AG04449 (cell line): Measurements from ENCODE around the gene KLHL21.

ENCODE experiments used
- CTCF ChIA-PET: fragments of 350-600 bp; formaldehyde crosslinking; extraction: SDS; loops from one replicate; lab custom pipeline; 2021; ENCODE audit warnings: antibody characterized with exemption; lab: Yijun Ruan, JAX
- POLR2A ChIA-PET: fragments of 400-600, 350-600 bp; formaldehyde crosslinking; extraction: SDS; loops from one replicate; lab custom pipeline; 2020; ENCODE audit warnings: antibody characterized with exemption, inconsistent platforms; lab: Yijun Ruan, JAX
- DNase-seq: peaks from one replicate; pipeline ENCODE4 v3.0.0-alpha.2; 2010; ENCODE audit warnings: low read depth, low spot score
- H3K4me3 ChIP-seq: 2 replicates; pipeline ENCODE4 v1.5.1; 2011; ENCODE audit warnings: low read depth, mild to moderate bottlenecking, control low read depth, low read length
- CTCF ChIP-seq: IDR thresholded peaks from one replicate; pipeline ENCODE4 v1.5.1; 2011; ENCODE audit warnings: mild to moderate bottlenecking, moderate library complexity, low read length, control low read depth, inconsistent platforms; ENCODE audit not compliant: insufficient read depth; ENCODE audit errors: missing control alignments

KLHL21 gene

GRCh38 chr1:6588128-6588892 lies 14.4 kb downstream of the KLHL21 start:
- H3K4me3 ChIP-seq = no peak overlapping the region
- TF ChIP-seq CTCF = no peak
- CTCF ChIA-PET = interaction anchor here (0.9 to 1.4 kb wide), 3 partner anchors 12 to 58 kb away, joined by 3 to 5 read pairs (median 3); partner anchors contain the start of gene NOL9
- POLR2A ChIA-PET = no interaction called here
- no peak for DNase-seq

DNA sequence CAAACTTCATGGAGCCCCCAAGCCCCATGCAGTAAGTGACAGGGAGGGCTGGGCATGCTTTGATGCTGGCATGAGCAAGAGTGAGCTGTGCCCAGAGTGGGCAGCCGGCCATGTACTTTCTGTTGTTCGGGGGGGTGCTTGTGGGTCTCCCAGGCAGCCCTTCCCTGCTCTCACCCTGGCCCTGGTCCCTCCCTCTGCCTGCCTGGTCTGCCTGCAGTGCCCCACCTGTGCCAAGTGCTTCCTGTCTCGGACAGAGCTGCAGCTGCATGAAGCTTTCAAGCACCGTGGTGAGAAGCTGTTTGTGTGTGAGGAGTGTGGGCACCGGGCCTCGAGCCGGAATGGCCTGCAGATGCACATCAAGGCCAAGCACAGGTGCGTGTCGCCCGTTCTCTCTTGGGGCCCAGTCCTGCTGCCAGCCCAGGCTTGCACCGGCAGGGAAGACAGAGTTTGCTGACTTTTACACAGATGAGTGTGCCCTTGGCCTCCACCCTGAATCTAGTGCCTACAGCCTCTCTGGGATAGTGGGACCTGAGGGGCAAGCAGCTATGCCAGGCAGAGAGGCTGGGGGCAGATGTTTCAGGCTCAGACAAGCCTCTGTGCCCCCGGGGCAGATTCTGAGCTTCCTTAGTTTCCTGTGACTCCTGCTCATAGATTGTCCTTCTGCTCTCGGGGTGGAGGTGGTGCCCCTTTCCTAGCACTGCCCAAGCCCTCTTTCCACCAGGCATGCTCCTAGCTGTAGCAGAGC lies 15.2 kb downstream of the KLHL21 start:
- CTCF ChIA-PET = interaction anchor here (0.7 kb wide), 1 partner anchor 101 kb away, joined by 4 read pairs; no protein-coding TSS in a partner anchor
- POLR2A ChIA-PET = no interaction called here
- no peak for TF ChIP-seq CTCF

DNA sequence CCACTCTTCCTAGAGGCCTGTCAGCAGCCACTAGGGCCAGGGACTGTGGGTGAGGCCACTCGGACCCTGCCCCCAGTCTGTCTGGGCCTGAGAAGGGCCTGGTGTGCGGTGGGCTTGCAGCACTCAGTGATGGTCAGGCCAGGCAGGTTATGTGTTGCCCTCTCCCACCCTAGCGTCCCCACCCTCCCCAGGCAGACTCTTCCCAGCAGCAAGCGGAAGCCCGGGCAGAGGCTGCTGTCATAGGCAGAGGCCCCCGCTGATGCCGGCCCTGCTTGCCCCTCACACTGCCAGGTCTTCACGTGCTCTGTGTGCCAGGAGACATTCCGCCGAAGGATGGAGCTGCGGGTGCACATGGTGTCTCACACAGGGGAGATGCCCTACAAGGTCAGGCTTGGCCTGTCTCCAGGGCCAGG lies 16.3 kb downstream of the KLHL21 start:
- ChIA-PET POLR2A (no interaction called here), CTCF (interaction anchor here (0.7 kb wide), 1 partner anchor 100 kb away, joined by 4 read pairs; no protein-coding TSS in a partner anchor)
- no peak for TF ChIP-seq CTCF

More for the DNA sequence above, 15.2 kb downstream of the KLHL21 start:
- H3K4me3 ChIP-seq = no peak overlapping the region
- no peak for DNase-seq

DNA sequence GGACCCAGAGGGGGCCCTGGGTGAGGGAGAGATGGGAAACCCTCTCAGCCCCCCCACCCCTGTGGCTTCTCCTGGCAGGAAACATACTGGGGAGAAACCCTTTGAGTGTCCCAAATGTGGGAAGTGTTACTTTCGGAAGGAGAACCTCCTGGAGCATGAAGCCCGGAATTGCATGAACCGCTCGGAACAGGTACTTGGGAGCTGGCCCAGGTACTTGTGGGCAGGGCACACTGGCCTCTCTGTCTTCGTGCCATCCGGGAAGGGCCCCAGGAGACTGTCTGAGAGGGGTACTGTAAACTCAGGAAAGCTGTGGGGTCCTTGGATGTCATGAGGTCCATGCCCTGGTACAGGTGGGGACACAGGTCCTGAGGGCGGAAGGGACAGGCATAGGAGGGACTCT lies 16.8 kb downstream of the KLHL21 start:
- POLR2A ChIA-PET = interaction anchor here (0.9 kb wide), 1 partner anchor 15 kb away, joined by 3 read pairs; no protein-coding TSS in a partner anchor

More for the DNA sequence above, 16.3 kb downstream of the KLHL21 start:
- DNase-seq = no peak
- no peak overlapping the region for H3K4me3 ChIP-seq

DNA sequence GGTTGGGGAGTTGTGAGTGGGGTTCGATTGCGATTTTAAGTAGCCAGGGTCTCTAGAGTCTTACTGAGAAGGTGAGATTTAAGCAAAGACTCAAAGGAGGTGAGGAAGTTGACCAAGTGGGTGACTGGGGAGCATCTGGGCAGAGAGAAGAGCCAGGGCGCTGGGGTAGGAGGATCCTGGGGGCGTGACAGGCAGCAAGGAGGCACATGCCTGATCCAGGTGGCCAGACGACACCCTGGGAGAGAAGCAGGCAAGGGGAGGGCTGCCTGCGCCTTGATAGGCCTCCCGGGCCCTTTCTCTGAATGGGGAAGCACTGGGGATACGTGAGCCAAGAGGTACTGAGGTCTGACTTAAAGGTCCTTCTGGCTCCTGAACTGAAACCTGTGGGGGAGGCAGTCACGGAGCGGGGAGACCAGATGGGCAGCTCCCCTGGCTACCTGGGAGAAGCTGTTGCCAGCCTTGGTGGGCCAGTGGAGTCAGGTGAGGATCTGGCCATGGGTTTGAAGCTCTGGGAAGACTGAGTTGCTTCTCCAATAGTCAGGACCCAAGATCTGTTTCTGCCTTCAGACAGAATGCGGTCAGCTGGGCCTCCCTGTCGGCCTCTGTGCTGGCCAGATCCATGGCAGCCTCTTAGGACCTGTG lies 17.5 kb downstream of the KLHL21 start:
- DNase-seq = no peak
- no peak overlapping the region for H3K4me3 ChIP-seq
- no peak for TF ChIP-seq CTCF
- CTCF ChIA-PET = interaction anchor here (1.1 to 2.5 kb wide), 4 partner anchors 8 to 32 kb away, joined by 3 to 7 read pairs (median 4); partner anchors contain the start of gene NOL9
- POLR2A ChIA-PET = interaction anchor here (0.9 kb wide), 1 partner anchor 16 kb away, joined by 3 read pairs; no protein-coding TSS in a partner anchor

More for the DNA sequence above, 16.8 kb downstream of the KLHL21 start:
- no peak overlapping the region for H3K4me3 ChIP-seq
- CTCF ChIA-PET = interaction anchor here (2.5 kb wide), 1 partner anchor 15 kb away, joined by 7 read pairs; no protein-coding TSS in a partner anchor
- TF ChIP-seq CTCF = no peak
- DNase-seq = no peak
